HL-60 (cell line): ENCODE data around the gene NOTCH4.

Experiments used
- DNase-seq, 2 experiments: peaks; one replicate each; pipeline ENCODE4 v3.0.0-alpha.2; 2010 to 2020; ENCODE audit warnings: low read depth in 1 of 2, low spot score in 1 of 2
- H3K27ac ChIP-seq: fragments of 250-450 bp; sonication (Bioruptor Pico); replicated peaks from 2 replicates; pipeline ENCODE4 v1.5.1; 2020; ENCODE audit warnings: mild to moderate bottlenecking, moderate library complexity
- H3K27me3 ChIP-seq: fragments of 250-450 bp; sonication (Bioruptor Pico); 2 replicates; pipeline ENCODE4 v1.5.1; 2021; ENCODE audit warnings: mild to moderate bottlenecking, moderate library complexity; ENCODE audit not compliant: insufficient read depth, poor library complexity, severe bottlenecking
- H3K4me3 ChIP-seq: replicated peaks from 2 replicates; pipeline ENCODE4 v1.5.1; 2011; ENCODE audit warnings: mild to moderate bottlenecking, control low read depth, low read length; ENCODE audit not compliant: insufficient read depth
- CTCF ChIP-seq: IDR thresholded peaks from one replicate; pipeline ENCODE4 v1.5.1; 2011; ENCODE audit warnings: low read length, control low read depth, inconsistent platforms; ENCODE audit not compliant: insufficient read depth
- GABPA ChIP-seq: IDR thresholded peaks from 2 replicates; pipeline ENCODE4 v1.6.1; 2012; ENCODE audit warnings: low read depth
- POLR2AphosphoS5 ChIP-seq: IDR thresholded peaks from 2 replicates; pipeline ENCODE4 v1.6.1; 2012; ENCODE audit warnings: low read depth
- SPI1 ChIP-seq: IDR thresholded peaks from 2 replicates; pipeline ENCODE4 v1.6.1; 2012; ENCODE audit warnings: low read depth, mild to moderate bottlenecking, borderline replicate concordance
- TF ChIP-seq, protein P1 (sequence below): IDR thresholded peaks from 2 replicates; pipeline ENCODE4 v1.6.1; 2012; ENCODE audit warnings: low read depth; ENCODE audit not compliant: insufficient replicate concordance

Gene NOTCH4

DNA sequence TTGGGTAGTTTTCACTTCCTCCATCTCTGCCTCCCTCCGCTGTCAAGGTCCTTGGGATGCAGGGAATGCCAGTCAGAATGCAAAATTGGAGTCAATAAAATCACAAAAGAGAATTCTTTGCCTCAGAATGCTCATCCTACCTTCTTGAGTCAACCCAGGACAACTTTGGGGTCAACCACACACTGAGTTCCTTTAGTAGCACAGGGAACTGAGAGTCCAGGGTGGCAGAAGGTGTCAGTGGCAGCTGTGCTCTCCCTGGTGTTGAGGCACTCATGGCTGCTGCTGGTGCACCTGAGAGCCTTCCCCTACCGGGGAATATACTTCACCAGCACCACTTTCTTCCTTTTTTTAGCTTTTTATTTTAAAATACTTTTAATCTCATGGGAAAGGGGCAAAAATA is 829 bp upstream of the NOTCH4 start:
- DNase-seq: no peak
- Histone ChIP-seq H3K27me3 (no peaks in the 10 kb centered on the region), H3K4me3 (no peak overlapping the region), H3K27ac (no peak overlapping the region)
- TF ChIP-seq SPI1 (no peak), GABPA (no peak), POLR2AphosphoS5 (no peak), CTCF (no peak)
- TF ChIP-seq, protein P1, sequence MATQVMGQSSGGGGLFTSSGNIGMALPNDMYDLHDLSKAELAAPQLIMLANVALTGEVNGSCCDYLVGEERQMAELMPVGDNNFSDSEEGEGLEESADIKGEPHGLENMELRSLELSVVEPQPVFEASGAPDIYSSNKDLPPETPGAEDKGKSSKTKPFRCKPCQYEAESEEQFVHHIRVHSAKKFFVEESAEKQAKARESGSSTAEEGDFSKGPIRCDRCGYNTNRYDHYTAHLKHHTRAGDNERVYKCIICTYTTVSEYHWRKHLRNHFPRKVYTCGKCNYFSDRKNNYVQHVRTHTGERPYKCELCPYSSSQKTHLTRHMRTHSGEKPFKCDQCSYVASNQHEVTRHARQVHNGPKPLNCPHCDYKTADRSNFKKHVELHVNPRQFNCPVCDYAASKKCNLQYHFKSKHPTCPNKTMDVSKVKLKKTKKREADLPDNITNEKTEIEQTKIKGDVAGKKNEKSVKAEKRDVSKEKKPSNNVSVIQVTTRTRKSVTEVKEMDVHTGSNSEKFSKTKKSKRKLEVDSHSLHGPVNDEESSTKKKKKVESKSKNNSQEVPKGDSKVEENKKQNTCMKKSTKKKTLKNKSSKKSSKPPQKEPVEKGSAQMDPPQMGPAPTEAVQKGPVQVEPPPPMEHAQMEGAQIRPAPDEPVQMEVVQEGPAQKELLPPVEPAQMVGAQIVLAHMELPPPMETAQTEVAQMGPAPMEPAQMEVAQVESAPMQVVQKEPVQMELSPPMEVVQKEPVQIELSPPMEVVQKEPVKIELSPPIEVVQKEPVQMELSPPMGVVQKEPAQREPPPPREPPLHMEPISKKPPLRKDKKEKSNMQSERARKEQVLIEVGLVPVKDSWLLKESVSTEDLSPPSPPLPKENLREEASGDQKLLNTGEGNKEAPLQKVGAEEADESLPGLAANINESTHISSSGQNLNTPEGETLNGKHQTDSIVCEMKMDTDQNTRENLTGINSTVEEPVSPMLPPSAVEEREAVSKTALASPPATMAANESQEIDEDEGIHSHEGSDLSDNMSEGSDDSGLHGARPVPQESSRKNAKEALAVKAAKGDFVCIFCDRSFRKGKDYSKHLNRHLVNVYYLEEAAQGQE: no peak

GRCh38 chr6:32222333-32223230 is 1.3 kb downstream of the NOTCH4 start:
- Histone ChIP-seq H3K27me3 (no peaks in the 10 kb centered on the region), H3K4me3 (no peak overlapping the region), H3K27ac (no peak overlapping the region)
- DNase-seq: no peak
- TF ChIP-seq SPI1 (peak; percentile 47; the same call in 1 of the 2 replicates), POLR2AphosphoS5 (no peak)

GRCh38 chr6:32220021-32220420 is 3.8 kb downstream of the NOTCH4 start:
- H3K27me3 ChIP-seq: no peaks in the 10 kb centered on the region
- no peak for DNase-seq
- no peak overlapping the region for H3K27ac ChIP-seq

More at GRCh38 chr6:32220021-32220420, 3.8 kb downstream of the NOTCH4 start:
- TF ChIP-seq GABPA (no peak), SPI1 (no peak), CTCF (no peak), POLR2AphosphoS5 (no peak)
- TF ChIP-seq, protein P1: no peak
- no peak overlapping the region for H3K4me3 ChIP-seq
